CD4-positive, alpha-beta T cell treated with Interferon gamma for 1 hour (primary cell): ENCODE measurements around the gene DMRT3.
A peak's percentile ranks its signal among the peaks of the same experiment; 100 is the strongest.

Source experiments
- DNase-seq: peaks from one replicate; pipeline ENCODE4 v3.0.0-alpha.2; 2020

Gene DMRT3

GRCh38 chr9:1005043-1005667, 28.7 kb downstream of the DMRT3 start:
- DNase-seq: no peak

- no peak for DNase-seq
Measured at GRCh38 chr9:1007312-1007711, 30.9 kb downstream of the DMRT3 start.

GRCh38 chr9:1008216-1008615, 31.8 kb downstream of the DMRT3 start:
- no peak for DNase-seq

GRCh38 chr9:1009101-1009707, 32.7 kb downstream of the DMRT3 start:
- DNase-seq: peak; percentile 54

GRCh38 chr9:1013021-1013420, 36.6 kb downstream of the DMRT3 start:
- peak; percentile 4 for DNase-seq

- DNase-seq: no peak
Measured at GRCh38 chr9:1014225-1014624, 37.8 kb downstream of the DMRT3 start.

GRCh38 chr9:1014640-1015039, 38.2 kb downstream of the DMRT3 start:
- no peak for DNase-seq

- DNase-seq: no peak
Measured at GRCh38 chr9:1018121-1018520, 41.7 kb downstream of the DMRT3 start.

- DNase-seq: no peak
Measured at GRCh38 chr9:1024112-1024511, 47.7 kb downstream of the DMRT3 start.

GRCh38 chr9:1025131-1025530, 48.7 kb downstream of the DMRT3 start:
- no peak for DNase-seq

- no peak for DNase-seq
Measured at GRCh38 chr9:1026219-1026618, 49.8 kb downstream of the DMRT3 start.

GRCh38 chr9:1028501-1029190, 52.2 kb downstream of the DMRT3 start:
- no peak for DNase-seq

- DNase-seq: no peak
Measured at GRCh38 chr9:1031951-1032601, 55.6 kb downstream of the DMRT3 start.

GRCh38 chr9:1034271-1034670, 57.8 kb downstream of the DMRT3 start:
- DNase-seq: no peak

- no peak for DNase-seq
Measured at GRCh38 chr9:1039589-1039988, 63.1 kb downstream of the DMRT3 start.
